Astrocyte (in vitro differentiated cells and primary cell): Measurements from ENCODE around the gene GDF7. TPM values are rescaled to one million over a fixed set of nuclear protein-coding genes. Genes with fewer than 3 reads are reported as not detected.

Source experiments
- DNase-seq: peaks from one replicate; pipeline ENCODE4 v3.0.0-alpha.2; 2010; ENCODE audit warnings: low read depth
- FAIRE-seq: peaks from 2 replicates; lab custom pipeline; 2011; peaks lifted over from hg19 to GRCh38; lab: Jason Lieb, UNC
- H2AFZ ChIP-seq: 2 replicates; pipeline ENCODE4 v1.6.0; 2012; ENCODE audit warnings: low read depth, low read length, inconsistent platforms
- H3K27ac ChIP-seq: 2 replicates; pipeline ENCODE4 v1.5.1; 2011; ENCODE audit warnings: low read depth, low read length, inconsistent platforms
- H3K27me3 ChIP-seq: 2 replicates; pipeline ENCODE4 v1.6.0; 2011; ENCODE audit warnings: low read length, inconsistent platforms; ENCODE audit not compliant: insufficient read depth
- H3K36me3 ChIP-seq: 2 replicates; pipeline ENCODE4 v1.5.1; 2011; ENCODE audit warnings: low read length, inconsistent platforms; ENCODE audit not compliant: insufficient read depth
- H3K4me1 ChIP-seq: 2 replicates; pipeline ENCODE4 v1.5.1; 2011; ENCODE audit warnings: low read length, inconsistent platforms; ENCODE audit not compliant: insufficient read depth
- H3K4me2 ChIP-seq: 2 replicates; pipeline ENCODE4 v1.6.0; 2012; ENCODE audit warnings: low read length, inconsistent platforms
- H3K4me3 ChIP-seq: 2 replicates; pipeline ENCODE4 v1.5.1; 2011; ENCODE audit warnings: low read depth, mild to moderate bottlenecking, low read length, inconsistent platforms; ENCODE audit not compliant: insufficient read depth
- H3K79me2 ChIP-seq: 2 replicates; pipeline ENCODE4 v1.6.0; 2012; ENCODE audit warnings: mild to moderate bottlenecking, low read length, inconsistent platforms; ENCODE audit not compliant: insufficient read depth
- H3K9ac ChIP-seq: 2 replicates; pipeline ENCODE4 v1.6.0; 2012; ENCODE audit warnings: mild to moderate bottlenecking, low read length, inconsistent platforms
- H3K9me3 ChIP-seq: 2 replicates; pipeline ENCODE4 v1.5.1; 2012; ENCODE audit warnings: low read depth, mild to moderate bottlenecking, low read length, inconsistent platforms; ENCODE audit not compliant: insufficient read depth
- H4K20me1 ChIP-seq: 2 replicates; pipeline ENCODE4 v1.6.0; 2012; ENCODE audit warnings: low read length, inconsistent platforms; ENCODE audit not compliant: insufficient read depth
- H3K27ac Mint-ChIP-seq: one replicate; pipeline ENCODE4 v1.8.0; 2021; ENCODE audit warnings: mild to moderate bottlenecking, mixed read lengths; ENCODE audit not compliant: unreplicated experiment
- H3K27me3 Mint-ChIP-seq: one replicate; pipeline ENCODE4 v1.8.0; 2021; ENCODE audit warnings: low read depth, mixed read lengths; ENCODE audit not compliant: unreplicated experiment
- H3K36me3 Mint-ChIP-seq: one replicate; pipeline ENCODE4 v1.8.0; 2021; ENCODE audit warnings: low read depth, mixed read lengths; ENCODE audit not compliant: unreplicated experiment
- H3K4me1 Mint-ChIP-seq: one replicate; pipeline ENCODE4 v1.8.0; 2021; ENCODE audit warnings: low read depth, mixed read lengths; ENCODE audit not compliant: unreplicated experiment
- H3K4me3 Mint-ChIP-seq: one replicate; pipeline ENCODE4 v1.8.0; 2021; ENCODE audit warnings: mild to moderate bottlenecking, moderate library complexity, mixed read lengths; ENCODE audit not compliant: unreplicated experiment
- H3K9me3 Mint-ChIP-seq: one replicate; pipeline ENCODE4 v1.8.0; 2021; ENCODE audit warnings: mild to moderate bottlenecking, mixed read lengths; ENCODE audit not compliant: unreplicated experiment
- CTCF ChIP-seq: IDR thresholded peaks from 2 replicates; pipeline ENCODE4 v1.5.1; 2011; ENCODE audit warnings: low read depth, mild to moderate bottlenecking, inconsistent platforms, low read length, moderate library complexity; ENCODE audit not compliant: insufficient read depth
- EZH2 ChIP-seq: IDR thresholded peaks from 2 replicates; pipeline ENCODE4 v1.6.1; 2012; ENCODE audit warnings: mild to moderate bottlenecking, low read length, inconsistent platforms; ENCODE audit not compliant: insufficient read depth
- total RNA-seq: library from RNA; stranded (reverse); gene quantifications from 2 replicates; pipeline ENCODE4 v1.2.1, GENCODE V29; 2021

The GDF7 gene
- total RNA-seq, 1 donor from 2014 or later = 1.9 TPM

- Histone ChIP-seq H3K4me3 (no peak overlapping the region), H3K9me3 (no peaks in the 10 kb centered on the region), H3K4me1 (no peaks in the 10 kb centered on the region), H3K9ac (no peak overlapping the region), H3K4me2 (no peak overlapping the region), H3K27me3 (peaks cover 55% of the 10 kb centered on the region), H4K20me1 (no peaks in the 10 kb centered on the region), H3K79me2 (no peaks in the 10 kb centered on the region), H3K27ac (no peak overlapping the region), H2AFZ (no peak overlapping the region), H3K36me3 (no peaks in the 10 kb centered on the region)
- DNase-seq (no peak), FAIRE-seq (no peak)
- TF ChIP-seq EZH2 (no peak), CTCF (no peak)
- Mint-ChIP-seq H3K9me3 (no peaks in the 10 kb centered on the region), H3K4me1 (peaks cover 5% of the 10 kb centered on the region), H3K36me3 (no peaks in the 10 kb centered on the region), H3K27me3 (peaks cover 57% of the 10 kb centered on the region), H3K4me3 (no peak overlapping the region), H3K27ac (no peak overlapping the region)
These were observed 9.3 kb upstream of the GDF7 start for GRCh38 chr2:20657522-20658235.

- FAIRE-seq = no peak
- H4K20me1 ChIP-seq = peaks cover 6% of the 10 kb centered on the region
- H3K4me1 ChIP-seq = peaks cover 3% of the 10 kb centered on the region
- H3K27me3 ChIP-seq = peaks cover 71% of the 10 kb centered on the region
- H3K79me2 ChIP-seq = no peaks in the 10 kb centered on the region
- no peak overlapping the region for H2AFZ ChIP-seq
- Mint-ChIP-seq H3K9me3 (peaks cover 4% of the 10 kb centered on the region), H3K27me3 (peaks cover 78% of the 10 kb centered on the region), H3K4me3 (no peak overlapping the region), H3K4me1 (peaks cover 5% of the 10 kb centered on the region), H3K27ac (no peak overlapping the region), H3K36me3 (no peaks in the 10 kb centered on the region)
- TF ChIP-seq EZH2 = no peak
- TF ChIP-seq CTCF = no peak
- H3K9ac ChIP-seq = no peak overlapping the region
- no peak for DNase-seq
- no peak overlapping the region for H3K4me3 ChIP-seq
- no peak overlapping the region for H3K27ac ChIP-seq
- no peaks in the 10 kb centered on the region for H3K36me3 ChIP-seq
- no peaks in the 10 kb centered on the region for H3K9me3 ChIP-seq
- H3K4me2 ChIP-seq = no peak overlapping the region
These were observed 6.2 kb upstream of the GDF7 start for GRCh38 chr2:20660506-20661420.
